AG04450 (cell line): ENCODE results near the gene CDK6. TPM values are rescaled to one million over a fixed set of nuclear protein-coding genes. Genes with fewer than 3 reads are reported as not detected.
A peak's percentile ranks its signal among the peaks of the same experiment; 100 is the strongest.

ENCODE experiments used
- CTCF ChIA-PET: fragments of 300-600, 350-600 bp; formaldehyde crosslinking; extraction: SDS; loops from one replicate; lab custom pipeline; 2022; ENCODE audit warnings: antibody characterized with exemption, inconsistent platforms; lab: Charles Lee
- POLR2A ChIA-PET: fragments of 350-600 bp; formaldehyde crosslinking; extraction: SDS; loops from one replicate; lab custom pipeline; 2021; ENCODE audit warnings: antibody characterized with exemption, inconsistent platforms; lab: Yijun Ruan, JAX
- DNase-seq: peaks from one replicate; pipeline ENCODE4 v3.0.0-alpha.2; 2011; ENCODE audit warnings: low read depth, low spot score
- H3K27ac ChIP-seq: one replicate; pipeline ENCODE4 v1.5.1; 2012; ENCODE audit warnings: low read depth, low read length, control low read depth
- H3K27me3 ChIP-seq: one replicate; pipeline ENCODE4 v1.6.0; 2012; ENCODE audit warnings: low read length; ENCODE audit not compliant: control insufficient read depth, insufficient read depth
- H3K4me3 ChIP-seq: 2 replicates; pipeline ENCODE4 v1.5.1; 2011; ENCODE audit warnings: mild to moderate bottlenecking, low read depth, low read length, control low read depth
- H3K9me3 ChIP-seq: 2 replicates; pipeline ENCODE4 v1.5.1; 2012; ENCODE audit warnings: low read length; ENCODE audit not compliant: control insufficient read depth, insufficient read depth
- polyA plus RNA-seq: library from polyadenylated mRNA; depleted of rRNA; stranded (reverse); fragments of >200 nt; gene quantifications from 2 replicates; pipeline ENCODE4 v1.2.3, GENCODE V29; 2011
- TF ChIP-seq, protein P1 (sequence below): IDR thresholded peaks from 2 replicates; pipeline ENCODE4 v1.5.1; 2011; ENCODE audit warnings: low read depth, low read length, control low read depth, inconsistent platforms

The CDK6 gene
- polyA plus RNA-seq, 1 experiment: 40.6 TPM

DNA sequence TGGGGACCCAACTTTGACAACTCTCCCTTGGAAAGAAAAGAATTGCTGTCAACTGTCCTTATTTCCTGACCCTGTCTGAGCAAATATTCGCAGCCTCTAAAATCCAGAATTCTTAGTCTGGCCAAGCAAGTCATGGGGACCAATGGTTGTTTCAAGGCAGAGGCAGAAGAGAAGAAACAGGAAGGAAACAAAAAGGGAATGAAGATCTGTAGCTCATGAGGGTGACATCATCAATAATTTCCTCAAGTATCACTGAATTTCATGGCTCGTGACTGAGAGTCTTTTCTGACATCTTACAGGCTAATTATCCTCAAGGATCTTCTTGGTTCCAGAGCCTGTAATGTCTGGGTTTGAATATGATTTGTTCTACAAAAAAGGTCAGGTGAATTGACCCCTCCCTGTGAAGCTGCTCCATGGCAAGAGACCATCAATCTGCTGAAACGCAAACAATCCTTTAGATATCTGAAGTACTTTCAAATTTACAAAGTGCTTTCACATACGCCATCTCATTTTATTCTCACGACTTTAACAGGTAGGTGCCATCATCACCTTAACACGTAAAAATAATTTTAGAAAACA lies 5.8 kb downstream of the CDK6 start:
- peak overlapping the region; percentile 91 for H3K4me3 ChIP-seq
- CTCF ChIA-PET: interaction anchor here (0.6 to 1.6 kb wide), 5 partner anchors 19 to 220 kb away, joined by 3 to 4 read pairs (median 3); no protein-coding TSS in a partner anchor
- no peak overlapping the region for H3K27ac ChIP-seq
- DNase-seq: no peak
- H3K27me3 ChIP-seq: no peaks in the 10 kb centered on the region
- TF ChIP-seq, protein P1, sequence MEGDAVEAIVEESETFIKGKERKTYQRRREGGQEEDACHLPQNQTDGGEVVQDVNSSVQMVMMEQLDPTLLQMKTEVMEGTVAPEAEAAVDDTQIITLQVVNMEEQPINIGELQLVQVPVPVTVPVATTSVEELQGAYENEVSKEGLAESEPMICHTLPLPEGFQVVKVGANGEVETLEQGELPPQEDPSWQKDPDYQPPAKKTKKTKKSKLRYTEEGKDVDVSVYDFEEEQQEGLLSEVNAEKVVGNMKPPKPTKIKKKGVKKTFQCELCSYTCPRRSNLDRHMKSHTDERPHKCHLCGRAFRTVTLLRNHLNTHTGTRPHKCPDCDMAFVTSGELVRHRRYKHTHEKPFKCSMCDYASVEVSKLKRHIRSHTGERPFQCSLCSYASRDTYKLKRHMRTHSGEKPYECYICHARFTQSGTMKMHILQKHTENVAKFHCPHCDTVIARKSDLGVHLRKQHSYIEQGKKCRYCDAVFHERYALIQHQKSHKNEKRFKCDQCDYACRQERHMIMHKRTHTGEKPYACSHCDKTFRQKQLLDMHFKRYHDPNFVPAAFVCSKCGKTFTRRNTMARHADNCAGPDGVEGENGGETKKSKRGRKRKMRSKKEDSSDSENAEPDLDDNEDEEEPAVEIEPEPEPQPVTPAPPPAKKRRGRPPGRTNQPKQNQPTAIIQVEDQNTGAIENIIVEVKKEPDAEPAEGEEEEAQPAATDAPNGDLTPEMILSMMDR: no peak
- POLR2A ChIA-PET: interaction anchor here (1.0 to 1.7 kb wide), 3 partner anchors 21 to 135 kb away, joined by 3 to 8 read pairs (median 4); no protein-coding TSS in a partner anchor
- no peaks in the 10 kb centered on the region; the same call in 1 of the 2 replicates for H3K9me3 ChIP-seq

DNA sequence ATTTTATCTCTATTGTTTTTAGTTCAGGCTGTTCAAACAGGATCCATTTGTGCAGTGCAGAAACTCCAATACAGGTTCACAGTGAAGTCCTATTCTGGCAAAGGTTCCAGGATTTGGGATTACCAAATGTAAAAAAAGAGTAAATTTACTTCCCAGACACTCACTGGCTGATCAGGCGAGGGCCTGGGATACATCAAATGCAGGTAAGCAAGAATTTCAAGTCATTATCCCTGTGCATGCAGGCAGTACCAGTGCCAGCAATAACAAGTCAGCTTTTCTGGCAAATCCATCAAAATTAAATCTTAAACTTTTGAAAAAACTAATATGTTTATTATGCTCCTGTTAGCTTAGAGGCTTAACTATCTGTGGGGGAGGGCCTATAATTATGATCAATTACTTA lies 6.3 kb downstream of the CDK6 start:
- no peak for DNase-seq
- ChIA-PET POLR2A (no interaction called here), CTCF (interaction anchor here (0.6 to 1.1 kb wide), 4 partner anchors 18 to 219 kb away, joined by 3 read pairs; no protein-coding TSS in a partner anchor)
- Histone ChIP-seq H3K9me3 (no peaks in the 10 kb centered on the region; the same call in 1 of the 2 replicates), H3K4me3 (no peak overlapping the region), H3K27me3 (no peaks in the 10 kb centered on the region), H3K27ac (no peak overlapping the region)
- TF ChIP-seq, protein P1: no peak

DNA sequence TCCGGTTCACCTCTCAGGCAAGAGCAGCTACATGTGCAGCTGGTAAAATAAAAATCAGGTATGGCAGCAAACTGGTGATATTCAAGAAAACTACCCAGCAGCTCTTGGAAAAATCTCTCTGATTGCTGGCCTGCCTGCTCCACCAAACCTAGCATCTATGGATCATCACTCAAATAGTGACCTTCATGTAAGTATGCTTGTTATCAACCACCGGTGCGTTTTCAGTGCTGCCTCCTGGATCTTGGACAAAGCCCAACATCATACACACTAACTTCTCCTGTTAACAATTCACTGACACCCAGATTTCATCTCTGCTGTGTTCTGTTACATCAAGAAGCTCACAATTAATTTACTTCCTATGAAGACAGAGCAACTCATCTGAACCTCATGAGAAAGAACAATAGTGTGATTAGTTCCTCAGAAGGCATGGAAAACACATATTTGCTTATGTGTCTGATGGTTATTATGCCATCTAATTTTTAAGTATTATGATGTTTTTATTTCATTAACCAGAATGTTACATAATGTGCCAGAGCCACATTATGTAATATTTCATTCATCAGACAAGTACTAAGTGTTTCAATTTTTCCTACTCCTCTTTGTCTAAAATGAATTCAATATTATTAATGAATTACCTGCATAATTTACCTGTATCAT lies 8.8 kb downstream of the CDK6 start:
- Histone ChIP-seq H3K9me3 (no peaks in the 10 kb centered on the region), H3K27me3 (no peaks in the 10 kb centered on the region), H3K4me3 (no peak overlapping the region), H3K27ac (no peak overlapping the region)
- ChIA-PET CTCF (interaction anchor here (1.2 kb wide), 1 partner anchor 207 kb away, joined by 3 read pairs; no protein-coding TSS in a partner anchor), POLR2A (no interaction called here)
- DNase-seq: no peak
- TF ChIP-seq, protein P1: no peak

DNA sequence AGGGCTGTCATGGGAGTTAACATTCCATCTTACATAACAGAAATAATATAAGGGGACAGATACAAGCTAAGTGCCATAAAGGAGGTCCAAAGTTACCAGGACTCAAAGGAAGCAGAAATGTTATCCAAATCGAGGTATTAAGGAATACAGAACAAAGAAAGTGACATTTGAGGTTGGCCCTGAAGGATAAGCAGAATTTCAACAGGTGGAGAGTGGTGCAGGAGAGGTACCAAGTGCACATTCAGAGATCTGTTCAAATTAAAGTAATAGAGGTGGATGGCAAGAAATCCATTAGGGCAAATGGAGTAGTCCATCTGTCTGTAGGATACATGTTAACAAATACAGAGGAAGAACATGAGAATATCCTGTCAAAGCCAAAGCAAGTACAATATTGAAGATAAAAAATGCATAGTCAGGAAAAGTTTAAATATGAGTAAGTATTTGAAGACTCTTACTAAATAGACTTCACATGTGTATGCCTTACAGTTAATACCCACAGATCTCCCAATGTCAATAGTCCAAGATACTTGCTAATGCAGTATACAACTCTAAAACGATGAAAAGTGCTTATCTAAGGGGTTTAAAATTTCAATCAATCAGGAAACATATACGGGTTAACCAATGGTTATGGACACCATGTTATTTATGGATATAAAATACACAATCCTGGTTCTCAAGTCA lies 10.0 kb downstream of the CDK6 start:
- TF ChIP-seq, protein P1: no peak

More for the DNA sequence above, 10.0 kb downstream of the CDK6 start:
- Histone ChIP-seq H3K27ac (no peak overlapping the region), H3K4me3 (no peak overlapping the region), H3K9me3 (no peaks in the 10 kb centered on the region), H3K27me3 (no peaks in the 10 kb centered on the region)
- DNase-seq: no peak
- ChIA-PET POLR2A (no interaction called here), CTCF (no interaction called here)
